Glutamatergic neuron (in vitro differentiated cells): Measurements from ENCODE around the gene GAB4. TPM values are rescaled to one million over a fixed set of nuclear protein-coding genes. Genes with fewer than 3 reads are reported as not detected.
"Not testable (repeated sequence)": the region's sequence is repeated elsewhere in the genome, so short reads cannot be mapped to it uniquely, and the experiment has no call there.

Experiments used
- DNase-seq: peaks from one replicate; pipeline ENCODE4 v3.0.0; 2022
- H3K27ac Mint-ChIP-seq: one replicate; pipeline ENCODE4 v1.8.0; 2020; ENCODE audit warnings: mild to moderate bottlenecking, mixed read lengths, inconsistent platforms; ENCODE audit not compliant: unreplicated experiment
- H3K27me3 Mint-ChIP-seq: one replicate; pipeline ENCODE4 v1.8.0; 2020; ENCODE audit warnings: mild to moderate bottlenecking, moderate library complexity, mixed read lengths, inconsistent platforms; ENCODE audit not compliant: unreplicated experiment
- H3K36me3 Mint-ChIP-seq: one replicate; pipeline ENCODE4 v1.8.0; 2020; ENCODE audit warnings: mild to moderate bottlenecking, mixed read lengths, inconsistent platforms; ENCODE audit not compliant: unreplicated experiment
- H3K4me1 Mint-ChIP-seq: one replicate; pipeline ENCODE4 v1.8.0; 2020; ENCODE audit warnings: mild to moderate bottlenecking, low read depth, mixed read lengths, inconsistent platforms; ENCODE audit not compliant: unreplicated experiment
- H3K4me3 Mint-ChIP-seq: one replicate; pipeline ENCODE4 v1.8.0; 2020; ENCODE audit warnings: mild to moderate bottlenecking, mixed read lengths, inconsistent platforms; ENCODE audit not compliant: unreplicated experiment
- H3K9me3 Mint-ChIP-seq: one replicate; pipeline ENCODE4 v1.8.0; 2020; ENCODE audit warnings: mild to moderate bottlenecking, moderate library complexity, mixed read lengths, inconsistent platforms; ENCODE audit not compliant: unreplicated experiment
- CTCF ChIP-seq: fragments of 200-600 bp; sonication (generic); IDR thresholded peaks from one replicate; pipeline ENCODE4 v1.5.0; 2021; ENCODE audit not compliant: partially characterized antibody, unreplicated experiment
- total RNA-seq: library from RNA; stranded (reverse); fragmentation: NEBNext Ultra II Directional; extraction: Animal tissue kit (Norgen Biotek cat#: 25700); gene quantifications from one replicate; pipeline ENCODE4 v1.2.1, GENCODE V29; 2021; ENCODE audit not compliant: unreplicated experiment

Gene GAB4
- total RNA-seq, 1 donor from 2014 or later: 0.15 TPM

GRCh38 chr22:17014101-17014440, 6.0 kb upstream of the GAB4 start:
- DNase-seq, H3K9me3 Mint-ChIP-seq, H3K4me3 Mint-ChIP-seq, H3K27me3 Mint-ChIP-seq, H3K27ac Mint-ChIP-seq, H3K4me1 Mint-ChIP-seq, H3K36me3 Mint-ChIP-seq: not testable (repeated sequence)

- Mint-ChIP-seq H3K4me3 (no peak overlapping the region), H3K4me1 (no peaks in the 10 kb centered on the region), H3K27me3 (peaks cover 12% of the 10 kb centered on the region), H3K27ac (no peak overlapping the region), H3K9me3 (peaks cover 4% of the 10 kb centered on the region), H3K36me3 (peaks cover 5% of the 10 kb centered on the region)
- no peak for TF ChIP-seq CTCF
- no peak for DNase-seq
Measured at GRCh38 chr22:17013396-17014100, 5.5 kb upstream of the GAB4 start.

GRCh38 chr22:17012267-17012666, 4.2 kb upstream of the GAB4 start:
- no peak overlapping the region for H3K4me3 Mint-ChIP-seq

GRCh38 chr22:17009640-17010291, 1.7 kb upstream of the GAB4 start:
- no peak overlapping the region for H3K4me3 Mint-ChIP-seq
- no peak for TF ChIP-seq CTCF
- H3K27ac Mint-ChIP-seq: no peak overlapping the region
- H3K36me3 Mint-ChIP-seq: peaks cover 15% of the 10 kb centered on the region
- DNase-seq: no peak
- H3K9me3 Mint-ChIP-seq: peaks cover 9% of the 10 kb centered on the region
- no peaks in the 10 kb centered on the region for H3K4me1 Mint-ChIP-seq
- peaks cover 29% of the 10 kb centered on the region for H3K27me3 Mint-ChIP-seq

More at GRCh38 chr22:17012267-17012666, 4.2 kb upstream of the GAB4 start:
- TF ChIP-seq CTCF: no peak
- Mint-ChIP-seq H3K4me1 (no peaks in the 10 kb centered on the region), H3K27ac (no peak overlapping the region), H3K27me3 (peaks cover 19% of the 10 kb centered on the region), H3K9me3 (peaks cover 6% of the 10 kb centered on the region), H3K36me3 (peaks cover 5% of the 10 kb centered on the region)
- DNase-seq: no peak

GRCh38 chr22:17007257-17007656, 765 bp downstream of the GAB4 start:
- no peaks in the 10 kb centered on the region for H3K4me1 Mint-ChIP-seq
- H3K4me3 Mint-ChIP-seq: no peak overlapping the region
- peaks cover 15% of the 10 kb centered on the region for H3K36me3 Mint-ChIP-seq
- peaks cover 27% of the 10 kb centered on the region for H3K27me3 Mint-ChIP-seq
- TF ChIP-seq CTCF: peak; percentile 24
- no peak for DNase-seq
- H3K9me3 Mint-ChIP-seq: peaks cover 11% of the 10 kb centered on the region
- H3K27ac Mint-ChIP-seq: no peak overlapping the region
